Fibroblast of mammary gland (primary cell): Measurements from ENCODE around the gene PRDM15.

ENCODE experiments used
- DNase-seq: peaks from one replicate; pipeline ENCODE4 v3.0.0-alpha.2; 2010; ENCODE audit warnings: low read depth
- H3K4me3 ChIP-seq: 2 replicates; pipeline ENCODE4 v1.5.1; 2011; ENCODE audit warnings: low read depth, mild to moderate bottlenecking, low read length, moderate library complexity; ENCODE audit not compliant: control insufficient read depth
- TF ChIP-seq, protein P1 (sequence below): conservative IDR thresholded peaks from 2 replicates; pipeline ENCODE4 v1.5.1; 2011; ENCODE audit warnings: low read depth, low read length, inconsistent platforms; ENCODE audit not compliant: control insufficient read depth, insufficient read depth

The PRDM15 gene

DNA sequence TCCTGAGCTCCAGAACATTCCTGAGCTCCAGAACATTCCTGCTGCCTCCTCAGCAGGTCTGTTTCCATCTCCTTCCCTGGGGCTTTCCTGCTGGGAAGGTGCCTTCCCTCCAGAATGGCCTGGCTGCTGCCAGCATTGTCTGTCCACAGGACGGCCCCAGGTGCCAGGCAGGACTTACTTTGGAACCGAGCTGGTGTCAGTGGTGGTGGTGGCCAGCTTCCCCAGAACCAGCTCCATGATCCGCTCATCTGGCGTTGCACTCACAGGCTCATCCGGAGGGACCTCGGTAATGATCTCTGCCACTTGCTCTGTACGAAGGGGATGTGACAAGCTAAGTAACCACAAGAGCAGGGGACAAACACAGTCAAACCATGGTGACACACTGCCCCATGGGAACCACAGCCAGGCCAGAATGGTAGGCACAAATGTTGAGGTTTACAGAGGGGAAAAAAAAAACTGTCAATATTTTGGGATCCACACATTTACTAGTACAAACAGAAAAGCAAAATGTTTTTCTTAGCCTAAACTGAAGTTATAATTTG lies 41.3 kb downstream of the PRDM15 start:
- no peak for DNase-seq
- no peak overlapping the region for H3K4me3 ChIP-seq
- TF ChIP-seq, protein P1, sequence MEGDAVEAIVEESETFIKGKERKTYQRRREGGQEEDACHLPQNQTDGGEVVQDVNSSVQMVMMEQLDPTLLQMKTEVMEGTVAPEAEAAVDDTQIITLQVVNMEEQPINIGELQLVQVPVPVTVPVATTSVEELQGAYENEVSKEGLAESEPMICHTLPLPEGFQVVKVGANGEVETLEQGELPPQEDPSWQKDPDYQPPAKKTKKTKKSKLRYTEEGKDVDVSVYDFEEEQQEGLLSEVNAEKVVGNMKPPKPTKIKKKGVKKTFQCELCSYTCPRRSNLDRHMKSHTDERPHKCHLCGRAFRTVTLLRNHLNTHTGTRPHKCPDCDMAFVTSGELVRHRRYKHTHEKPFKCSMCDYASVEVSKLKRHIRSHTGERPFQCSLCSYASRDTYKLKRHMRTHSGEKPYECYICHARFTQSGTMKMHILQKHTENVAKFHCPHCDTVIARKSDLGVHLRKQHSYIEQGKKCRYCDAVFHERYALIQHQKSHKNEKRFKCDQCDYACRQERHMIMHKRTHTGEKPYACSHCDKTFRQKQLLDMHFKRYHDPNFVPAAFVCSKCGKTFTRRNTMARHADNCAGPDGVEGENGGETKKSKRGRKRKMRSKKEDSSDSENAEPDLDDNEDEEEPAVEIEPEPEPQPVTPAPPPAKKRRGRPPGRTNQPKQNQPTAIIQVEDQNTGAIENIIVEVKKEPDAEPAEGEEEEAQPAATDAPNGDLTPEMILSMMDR = no peak

DNA sequence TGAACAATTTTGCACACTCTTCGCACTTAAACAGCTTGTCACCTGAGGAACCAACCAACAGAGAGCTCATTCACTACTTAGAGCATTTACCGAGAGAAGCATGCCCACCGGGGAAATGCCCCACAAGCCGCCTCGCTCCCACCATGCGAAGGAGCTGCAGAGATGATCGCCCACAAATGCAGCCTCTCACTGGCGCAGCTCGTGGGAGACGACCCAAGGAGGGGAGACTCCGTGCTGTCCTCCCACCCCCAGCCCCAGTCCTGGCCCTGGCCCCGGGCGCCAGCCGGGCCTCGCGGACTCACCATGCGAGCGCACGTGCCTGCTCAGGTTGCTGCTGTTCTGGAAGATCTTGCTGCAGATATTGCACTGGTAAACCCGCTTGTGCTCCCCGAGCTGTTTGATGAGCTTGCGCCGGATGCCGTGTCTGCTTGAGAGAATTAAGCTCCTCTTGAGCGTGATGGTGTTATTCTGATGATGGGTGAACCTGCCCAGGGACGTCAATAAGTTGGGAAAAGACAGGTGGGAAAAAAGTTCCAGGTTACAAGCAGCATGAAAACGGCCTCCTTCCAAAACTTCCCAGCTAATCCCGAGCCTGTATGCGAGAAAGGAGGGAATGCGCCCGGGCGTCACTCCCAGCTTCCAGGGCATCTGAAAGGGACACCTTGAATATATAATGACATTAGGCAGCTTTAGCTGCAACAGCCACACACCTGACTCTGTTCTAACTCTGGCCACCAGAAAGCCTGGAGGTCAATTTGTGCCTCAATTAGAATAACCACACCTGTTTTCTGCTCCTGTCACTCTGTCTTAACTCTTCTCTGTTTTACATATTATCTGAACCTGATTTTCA lies 42.8 kb downstream of the PRDM15 start:
- no peak overlapping the region for H3K4me3 ChIP-seq
- TF ChIP-seq, protein P1 = no peak
- no peak for DNase-seq

DNA sequence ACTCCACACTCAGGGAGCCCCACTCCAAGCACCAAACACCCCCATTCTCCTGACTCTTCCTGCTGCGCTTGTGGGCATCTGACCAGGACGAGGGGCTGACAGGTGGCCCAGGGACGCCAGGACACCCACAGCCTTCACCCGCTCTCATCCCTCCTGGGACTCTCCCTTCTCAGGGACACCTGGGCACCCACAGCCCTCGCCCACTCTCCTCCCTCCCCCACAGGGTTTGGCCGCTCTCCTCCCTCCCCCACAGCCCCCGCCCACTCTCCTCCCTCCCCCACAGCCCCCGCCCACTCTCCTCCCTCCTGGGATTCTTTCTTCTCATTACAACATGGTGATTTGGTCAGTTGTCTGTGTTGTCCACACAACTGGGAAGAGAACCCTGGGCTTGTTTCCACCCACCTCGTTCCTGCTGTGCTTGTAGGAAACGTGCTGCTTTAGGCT lies 43.4 kb downstream of the PRDM15 start:
- no peak overlapping the region for H3K4me3 ChIP-seq
- TF ChIP-seq, protein P1 = no peak
- no peak for DNase-seq

DNA sequence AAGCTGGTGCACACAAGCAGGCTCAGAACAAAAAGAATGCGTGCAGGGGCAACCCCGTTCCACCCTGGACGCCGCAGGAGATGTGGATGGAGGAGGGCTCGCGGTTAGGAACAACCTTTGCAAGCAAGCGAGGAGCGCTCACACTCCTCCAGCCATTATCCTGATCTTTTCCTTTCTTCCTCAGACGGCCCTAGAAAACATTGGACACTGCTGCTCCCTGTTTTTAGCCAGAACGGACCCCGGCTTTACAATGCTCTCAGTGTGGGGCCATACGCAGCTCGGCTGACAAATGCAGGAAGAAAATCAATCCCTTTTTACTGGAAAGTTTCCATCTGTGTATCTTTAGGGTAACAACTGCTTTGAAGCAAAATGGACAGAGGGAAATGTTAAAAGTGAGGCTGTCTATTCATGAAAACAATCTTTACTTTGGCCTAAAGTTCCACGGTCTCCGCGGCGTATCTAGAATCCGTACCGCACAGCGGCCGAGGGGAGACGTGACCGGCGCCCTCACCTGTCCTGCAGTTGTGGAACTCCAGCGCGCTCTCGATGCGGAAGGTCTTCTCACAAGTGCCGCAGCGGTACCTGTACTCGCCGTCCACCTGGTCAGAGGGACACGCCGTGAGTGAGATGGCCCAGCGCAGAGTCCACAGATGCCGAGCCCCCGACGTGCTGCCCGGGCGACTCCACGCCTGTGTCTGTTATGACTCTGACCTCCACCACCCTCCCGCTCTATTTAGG lies 44.0 kb downstream of the PRDM15 start:
- no peak overlapping the region for H3K4me3 ChIP-seq
- TF ChIP-seq, protein P1 = no peak
- DNase-seq = no peak

DNA sequence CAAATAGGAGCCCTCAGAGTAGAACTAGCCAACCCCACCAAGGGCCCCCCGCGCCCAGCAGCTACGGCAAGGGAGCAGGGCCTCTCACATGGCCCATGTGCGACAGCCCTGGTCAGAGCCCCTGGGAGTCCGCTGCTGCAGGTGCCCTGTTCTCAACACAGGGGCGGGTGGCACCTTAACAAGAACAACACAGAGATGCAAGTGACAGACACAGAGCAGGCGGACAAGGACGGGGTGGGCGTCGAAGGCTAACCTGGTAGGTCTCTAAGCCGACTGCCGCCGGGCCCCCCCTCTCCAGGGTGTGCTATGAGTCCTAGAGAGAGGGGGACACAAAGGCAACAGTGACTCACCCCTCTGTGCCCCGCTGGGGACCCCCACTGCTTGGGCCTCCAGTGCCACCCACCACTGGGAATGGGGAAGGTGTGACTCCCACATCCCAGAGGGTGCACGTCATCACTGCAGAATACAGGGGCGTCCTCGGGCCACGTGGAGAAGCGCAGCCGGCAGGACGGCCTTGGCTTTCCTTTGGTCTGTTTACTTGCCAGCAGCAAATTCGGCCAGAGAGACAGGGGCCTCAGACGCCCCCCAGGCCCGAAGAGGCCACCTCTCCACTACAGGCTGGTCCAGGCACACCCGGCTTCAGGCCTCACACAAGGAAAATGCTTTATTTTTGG lies 44.8 kb downstream of the PRDM15 start:
- TF ChIP-seq, protein P1 = no peak
- H3K4me3 ChIP-seq = no peak overlapping the region
- no peak for DNase-seq

DNA sequence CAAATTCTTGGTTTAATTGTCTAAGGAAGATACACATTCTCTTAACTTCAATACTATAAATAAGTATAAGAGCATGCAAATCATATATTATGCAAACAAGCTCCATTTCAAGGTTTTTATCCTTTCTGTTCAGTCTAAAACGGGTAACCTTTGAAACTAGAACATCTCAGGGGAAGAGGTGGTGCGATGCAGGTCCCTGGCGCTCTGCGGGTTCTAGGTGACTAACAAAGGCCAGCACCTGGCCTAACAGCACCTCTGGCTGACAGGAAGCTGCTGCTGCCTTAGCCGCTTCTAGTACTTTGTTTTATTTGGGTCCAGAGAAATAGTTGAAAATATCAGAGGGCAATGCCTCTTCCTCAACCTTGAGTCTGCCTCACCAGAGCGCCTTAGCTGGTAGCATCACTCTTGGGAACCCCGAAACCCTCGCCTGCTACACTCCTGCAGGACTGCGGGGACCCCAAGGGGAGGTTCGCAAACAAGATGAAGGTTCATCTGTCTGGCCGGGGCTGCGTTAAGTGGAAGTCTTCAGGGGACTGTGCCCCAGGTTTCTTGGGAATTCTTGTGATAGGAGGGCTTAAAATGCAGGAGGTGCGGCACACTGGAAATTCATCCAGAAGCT lies 45.5 kb downstream of the PRDM15 start:
- H3K4me3 ChIP-seq = no peak overlapping the region
- DNase-seq = no peak
- TF ChIP-seq, protein P1 = no peak
